DMS53 (cell line): Measurements from ENCODE around the gene CNOT2.
"Not testable (repeated sequence)": the region's sequence is repeated elsewhere in the genome, so short reads cannot be mapped to it uniquely, and the experiment has no call there.

Experiments
- DNase-seq: peaks from one replicate; lab custom pipeline; 2025; lab: John Stamatoyannopoulos, UW

Gene CNOT2

DNA sequence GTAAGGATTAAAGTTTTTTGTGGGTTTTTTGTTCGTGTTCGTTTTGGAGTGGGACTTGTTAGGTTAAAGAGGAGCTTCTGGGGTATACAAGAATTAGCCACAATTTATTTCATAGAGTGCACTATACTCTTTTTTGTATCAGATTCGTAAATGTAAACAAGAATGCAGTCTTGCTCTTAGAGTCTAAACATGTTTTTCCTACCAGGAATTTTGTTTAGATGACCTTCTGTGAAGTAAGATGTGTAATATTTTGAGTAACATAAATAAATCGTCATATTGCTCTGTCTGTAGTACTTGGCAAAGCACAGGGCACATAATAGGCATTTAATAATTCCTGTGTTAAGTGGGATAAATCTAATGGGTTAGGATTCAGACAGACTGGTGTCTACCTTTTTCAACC is 9.6 kb downstream of the CNOT2 start:
- no peak for DNase-seq

DNA sequence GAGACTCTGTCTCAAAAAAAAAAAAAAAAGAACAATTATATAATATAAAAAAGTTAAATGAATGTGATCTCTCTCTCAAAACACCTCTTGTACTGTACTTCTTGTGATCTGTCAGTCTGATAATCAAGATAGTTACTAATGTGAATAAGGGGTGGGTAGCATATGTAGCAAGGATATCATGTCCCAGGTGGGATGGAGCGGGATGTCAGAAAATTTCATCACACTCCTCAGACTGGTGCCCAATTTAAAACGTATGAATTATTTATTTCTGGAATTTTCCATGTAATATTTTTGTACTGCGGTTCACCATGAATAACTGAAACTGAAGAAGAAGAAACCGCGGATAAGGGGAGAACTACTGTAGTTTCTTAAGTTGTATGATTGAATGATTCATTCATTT is 11.0 kb downstream of the CNOT2 start:
- no peak for DNase-seq

DNA sequence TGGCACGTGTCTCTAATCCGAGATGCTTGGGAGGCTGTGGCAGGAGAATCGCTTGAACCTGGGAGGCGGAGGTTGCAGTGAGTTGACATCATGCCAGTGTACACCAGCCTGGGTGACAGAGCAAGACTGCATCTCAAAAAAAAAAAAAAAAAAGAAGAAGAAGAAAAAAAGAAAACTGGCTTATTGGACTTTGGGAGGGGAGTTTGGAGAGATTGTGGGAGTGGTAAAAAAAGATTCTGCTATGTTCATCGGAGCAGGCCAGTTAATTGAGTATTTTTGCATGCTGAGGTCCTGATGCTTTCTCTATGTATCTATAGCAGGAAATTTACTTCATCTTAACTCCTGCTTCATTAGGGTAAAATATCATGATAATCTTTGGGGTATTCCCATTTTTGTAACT is 11.6 kb downstream of the CNOT2 start:
- no peak for DNase-seq

DNA sequence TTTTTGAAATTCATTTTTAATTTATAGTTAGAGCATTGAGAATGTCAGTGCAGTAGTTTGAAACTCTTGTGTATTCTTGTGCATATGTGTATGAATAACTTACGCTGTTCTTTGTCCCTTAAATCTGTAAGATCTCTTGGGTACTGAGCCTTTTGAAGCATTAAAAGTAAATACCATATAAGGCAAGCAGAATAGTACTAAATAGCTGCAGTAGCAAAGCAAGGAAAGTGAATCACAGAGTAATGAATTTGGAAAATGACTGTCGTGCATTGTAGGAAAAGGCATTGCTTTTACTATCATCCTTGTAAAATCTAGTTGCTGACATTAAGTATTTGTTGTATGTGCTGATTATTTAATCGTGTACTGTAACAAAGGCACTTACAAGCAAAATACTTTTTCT is 12.1 kb downstream of the CNOT2 start:
- DNase-seq = no peak

DNA sequence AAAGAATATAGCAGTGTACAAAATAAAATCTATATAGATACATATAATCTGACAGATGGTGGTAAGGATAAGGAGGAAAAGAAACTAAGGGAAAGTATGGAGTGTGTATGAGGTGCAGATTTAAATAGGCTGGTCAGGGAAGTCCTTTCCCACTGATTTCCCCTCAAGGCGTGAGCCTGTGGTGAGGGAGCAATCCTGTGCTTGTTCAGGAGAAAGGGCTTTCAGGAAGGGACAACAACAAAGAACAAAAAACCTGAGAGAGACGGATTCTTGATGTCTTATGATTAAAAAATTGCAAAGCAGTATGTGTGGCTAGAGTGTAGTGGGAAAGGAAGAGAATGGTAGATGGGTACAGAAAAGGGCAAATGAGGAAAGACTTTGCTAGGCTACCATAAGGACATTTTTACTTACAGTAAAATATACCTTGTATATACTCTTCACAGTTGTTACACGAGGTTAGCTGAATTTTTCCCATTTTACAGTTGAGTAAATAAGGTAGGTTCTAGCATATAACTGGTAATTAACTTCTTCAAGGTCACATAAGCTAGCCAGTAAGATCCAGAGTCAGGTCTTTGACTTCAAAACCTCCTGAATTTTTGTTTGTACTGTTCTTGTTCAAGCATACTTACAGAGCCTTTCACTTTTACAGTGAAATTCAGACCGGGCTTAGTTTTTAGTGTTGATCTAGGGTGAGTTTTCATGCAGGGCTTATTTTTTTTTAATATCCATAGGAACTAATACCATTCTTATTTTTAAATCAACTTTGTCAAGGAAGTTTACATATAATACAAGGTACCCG is 15.6 kb downstream of the CNOT2 start:
- peak; percentile 29 for DNase-seq

DNA sequence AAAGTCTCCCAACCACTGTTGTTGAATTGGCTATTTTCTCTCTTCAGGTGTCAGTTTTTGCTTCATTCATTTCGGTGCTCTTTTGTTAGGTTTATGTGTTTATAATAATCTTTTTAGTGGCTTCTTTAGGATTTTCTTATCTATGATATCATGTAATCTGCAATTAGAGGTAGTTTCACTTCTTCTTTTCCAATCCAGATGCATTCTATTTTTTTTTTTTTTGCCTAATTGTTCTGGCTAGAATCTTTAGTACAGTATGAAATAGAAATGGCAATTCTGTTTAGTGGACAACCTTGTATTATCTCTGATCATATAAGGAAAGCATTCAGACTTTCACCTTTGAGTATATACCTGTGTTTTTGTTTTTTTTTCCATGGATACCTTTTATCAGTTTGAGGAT is 17.4 kb downstream of the CNOT2 start:
- DNase-seq = peak; percentile 37

DNA sequence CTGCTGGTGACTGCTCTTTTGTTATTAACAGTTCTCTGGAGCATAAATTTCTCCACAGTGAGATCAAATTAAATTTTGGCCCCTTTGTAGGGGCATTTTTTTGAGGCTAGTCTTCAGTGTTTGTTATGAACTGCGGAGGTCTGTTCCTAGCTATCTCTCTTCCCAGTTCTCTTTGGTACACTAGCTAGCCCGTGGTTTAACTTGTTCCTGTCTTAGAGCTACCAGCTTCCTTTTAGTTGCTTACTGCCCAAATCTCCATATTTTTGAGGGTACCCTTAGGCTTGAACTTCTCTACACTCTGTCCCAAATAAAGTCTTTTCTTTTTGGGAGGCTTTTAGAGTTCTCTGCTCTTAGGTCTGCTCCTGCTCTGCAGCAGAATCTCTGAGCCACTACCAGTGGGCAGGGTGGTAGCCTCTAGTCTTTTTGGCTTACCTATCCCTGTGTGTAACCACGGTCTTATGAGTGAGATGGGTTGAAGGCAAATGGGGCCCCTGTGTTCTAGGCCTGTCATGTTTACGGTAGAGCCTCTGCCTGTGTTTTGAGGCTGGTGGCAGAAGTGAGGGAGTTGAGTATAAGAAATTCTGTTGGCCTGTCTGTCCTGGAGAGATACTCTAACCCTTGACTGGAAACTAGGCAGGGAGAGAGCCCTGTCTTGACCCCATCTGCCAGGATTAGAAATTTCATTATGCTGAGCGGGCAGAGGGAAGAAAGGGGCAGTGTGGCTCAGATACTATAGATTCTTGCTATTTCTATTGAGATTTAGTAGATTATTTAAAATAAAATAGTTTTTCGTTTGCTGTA is 21.0 kb downstream of the CNOT2 start:
- no peak for DNase-seq

DNA sequence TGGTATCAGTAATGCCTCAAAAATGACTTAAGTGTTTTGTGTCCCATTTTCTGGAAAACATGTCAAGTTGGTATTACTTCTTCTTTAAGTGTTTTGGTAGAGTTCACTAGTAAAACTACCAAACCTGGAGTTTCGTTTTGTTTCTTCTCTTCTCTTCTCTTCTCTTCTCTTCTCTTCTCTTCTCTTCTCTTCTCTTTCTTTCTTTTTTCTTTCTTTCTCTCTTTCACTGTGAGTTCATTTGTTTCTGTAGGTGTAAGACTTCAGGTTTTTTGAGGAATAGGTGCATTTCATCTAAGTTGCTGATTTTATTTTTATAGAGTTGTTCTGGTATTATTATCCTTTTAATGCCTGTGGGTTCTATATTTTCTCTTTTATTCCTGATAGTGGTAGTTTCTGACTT is 21.9 kb downstream of the CNOT2 start:
- no peak for DNase-seq

DNA sequence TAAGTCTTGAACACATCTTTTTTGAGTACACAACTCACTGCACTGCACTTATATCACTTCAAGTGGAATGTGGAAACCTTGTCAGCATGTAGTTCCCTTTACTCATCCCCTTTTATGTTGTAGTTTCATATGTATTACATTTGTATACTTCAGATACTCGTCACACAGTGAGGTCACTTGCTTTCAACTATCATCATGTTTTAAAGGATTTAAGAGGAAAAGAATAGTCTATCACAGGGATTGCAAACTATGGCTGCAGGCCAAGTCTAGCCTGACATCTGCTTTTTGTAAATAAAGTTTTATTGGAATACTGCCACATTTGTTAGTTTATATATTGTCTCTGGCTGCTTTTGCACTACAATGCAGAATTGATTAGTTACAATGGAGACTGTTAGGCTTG is 24.3 kb downstream of the CNOT2 start:
- DNase-seq = peak; percentile 55

DNA sequence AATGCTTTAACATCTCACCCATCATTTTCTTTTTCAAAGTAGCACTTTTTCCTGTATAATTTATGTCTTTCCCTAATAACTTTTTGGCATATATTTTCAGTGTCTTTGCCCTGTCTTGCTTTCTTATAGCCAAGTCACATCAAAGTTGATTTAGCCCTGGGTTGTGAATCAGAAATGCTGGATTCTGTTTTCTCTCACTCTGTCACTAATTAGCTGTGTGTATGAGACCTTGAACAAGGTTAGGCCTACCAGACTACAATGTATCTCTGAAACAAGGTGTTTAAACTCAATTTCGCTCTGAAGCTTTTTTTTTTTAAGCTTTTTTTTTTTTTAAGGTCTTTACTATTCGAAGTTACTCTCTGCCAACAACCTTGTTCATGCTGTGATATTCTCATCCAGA is 25.7 kb downstream of the CNOT2 start:
- DNase-seq = no peak

DNA sequence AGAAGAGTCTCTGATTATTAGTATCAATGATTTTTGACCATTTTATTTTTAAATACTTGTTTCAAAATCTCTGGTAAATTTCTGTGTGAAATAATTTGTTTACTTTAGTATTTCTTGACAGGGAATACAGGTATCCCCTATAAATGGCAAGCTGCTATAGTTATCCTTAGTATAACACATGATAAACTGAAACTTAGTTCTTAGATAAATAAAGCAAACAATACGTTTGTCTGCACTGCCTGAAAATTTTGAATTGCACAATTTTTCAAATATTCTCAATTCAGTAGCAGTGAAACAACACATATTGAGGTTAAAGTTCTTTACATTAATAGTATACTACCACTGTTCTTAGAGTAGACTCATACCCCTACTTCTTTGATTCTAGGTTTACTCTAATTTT is 26.9 kb downstream of the CNOT2 start:
- DNase-seq = no peak

DNA sequence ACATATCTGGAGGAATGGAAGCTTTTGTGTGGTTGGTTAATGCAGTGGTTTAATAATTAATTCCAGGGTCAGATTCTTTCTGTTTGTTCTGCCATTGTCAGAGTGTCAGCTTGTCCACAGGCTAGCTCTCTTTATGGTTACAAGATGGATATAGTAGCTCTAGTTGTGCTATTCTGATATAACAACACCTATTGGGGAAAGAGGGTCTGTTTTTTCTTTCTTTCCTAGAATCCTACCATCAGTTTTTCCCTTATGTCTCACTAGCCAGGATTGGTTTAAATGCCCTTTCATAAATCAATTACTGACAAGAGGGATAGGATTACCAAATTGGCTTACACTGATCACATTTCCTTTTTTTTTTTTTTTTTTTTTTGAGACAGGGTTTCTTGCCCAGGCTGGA is 27.8 kb downstream of the CNOT2 start:
- peak; percentile 78 for DNase-seq

DNA sequence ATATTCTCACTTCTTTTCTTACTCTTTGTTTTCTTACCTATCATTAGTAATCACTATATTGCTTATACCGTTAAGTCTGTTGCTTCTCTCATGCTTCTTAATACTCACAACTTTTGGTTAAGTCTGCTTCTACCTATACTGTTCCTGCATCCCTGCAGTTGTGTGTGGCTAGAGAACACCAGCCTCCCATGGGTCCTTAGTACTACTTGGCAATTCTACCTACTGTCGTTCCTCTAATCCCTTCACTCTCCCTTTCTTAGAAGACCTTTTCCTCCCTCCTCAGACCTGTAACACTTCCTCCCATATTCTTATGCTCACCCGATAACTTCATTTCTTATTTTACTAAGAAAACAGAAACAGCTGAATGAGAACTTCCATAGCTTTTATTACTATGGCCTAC is 29.3 kb downstream of the CNOT2 start:
- no peak for DNase-seq

DNA sequence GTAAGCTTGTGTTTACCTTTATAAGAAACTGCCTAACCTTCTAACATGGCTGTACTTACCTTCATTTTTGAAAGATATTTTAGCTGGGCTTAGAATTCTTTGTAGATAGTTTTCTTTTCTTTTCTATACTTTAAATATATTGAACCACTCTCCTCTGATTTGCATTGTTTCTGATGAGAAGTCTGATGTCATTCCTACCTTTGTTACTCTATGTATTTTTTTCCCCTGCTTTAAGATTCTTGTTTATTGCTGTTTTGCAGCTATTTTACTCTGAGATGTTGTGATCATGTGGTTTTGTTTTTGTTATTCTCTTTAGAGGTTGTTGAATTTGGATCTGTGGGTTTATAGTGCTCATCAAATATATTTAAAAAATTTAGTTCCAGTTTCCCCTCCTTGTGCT is 31.8 kb downstream of the CNOT2 start:
- DNase-seq = no peak

DNA sequence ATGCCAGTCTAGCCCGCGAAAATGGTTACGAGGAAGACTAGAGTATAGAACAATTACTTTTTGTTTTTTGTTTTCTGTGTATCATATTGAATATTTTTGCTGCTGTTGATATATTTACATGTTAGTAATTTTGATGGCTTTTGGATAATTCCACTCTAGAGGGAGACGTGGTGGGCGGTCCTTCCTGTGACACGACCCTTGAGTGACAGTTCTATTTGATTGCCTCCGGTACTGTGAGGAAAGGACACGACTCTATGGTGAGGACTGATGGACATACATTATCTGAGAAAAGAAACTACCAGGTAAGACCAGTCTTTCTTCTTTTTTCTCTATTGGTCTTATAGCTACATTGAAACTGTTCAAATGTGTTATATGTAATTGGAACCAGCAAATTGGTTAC is 34.7 kb downstream of the CNOT2 start:
- DNase-seq = no peak

DNA sequence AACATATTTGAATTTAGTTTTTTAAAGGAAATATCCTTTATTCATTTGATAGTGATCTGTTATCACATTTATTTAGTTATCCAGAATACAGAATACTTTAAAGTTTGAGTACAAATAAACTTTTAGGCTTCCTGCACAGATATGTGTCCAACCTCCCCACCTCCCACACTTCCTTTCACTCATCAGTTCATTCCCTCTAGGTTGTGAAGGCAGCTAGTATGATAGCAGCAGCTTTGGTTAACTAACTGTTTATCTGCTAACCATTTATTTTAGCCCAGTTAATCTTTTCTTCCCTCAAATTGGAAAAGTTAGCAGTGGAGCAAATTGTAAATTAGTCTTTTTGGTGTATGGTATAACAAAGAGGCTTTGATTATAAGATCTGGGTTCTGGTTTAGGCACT is 35.7 kb downstream of the CNOT2 start:
- DNase-seq = no peak

DNA sequence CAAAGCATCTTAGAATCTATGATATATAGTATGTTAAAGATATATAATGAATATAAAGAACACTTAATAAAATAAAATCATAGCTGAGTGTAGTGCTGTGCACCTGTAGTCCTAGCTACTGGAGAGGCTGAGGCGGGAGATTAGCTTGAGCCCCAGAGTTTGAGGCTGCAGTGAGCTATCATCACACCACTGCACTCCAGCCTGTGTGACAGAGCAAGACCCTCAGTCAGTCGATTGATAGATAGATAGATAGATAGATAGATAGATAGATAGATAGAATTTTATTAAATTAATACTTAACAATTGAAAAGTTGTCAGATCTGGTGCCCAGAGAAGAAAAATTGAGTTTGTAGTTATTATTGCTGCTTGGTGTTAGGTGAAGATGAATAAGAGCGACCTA is 40.0 kb downstream of the CNOT2 start:
- no peak for DNase-seq

DNA sequence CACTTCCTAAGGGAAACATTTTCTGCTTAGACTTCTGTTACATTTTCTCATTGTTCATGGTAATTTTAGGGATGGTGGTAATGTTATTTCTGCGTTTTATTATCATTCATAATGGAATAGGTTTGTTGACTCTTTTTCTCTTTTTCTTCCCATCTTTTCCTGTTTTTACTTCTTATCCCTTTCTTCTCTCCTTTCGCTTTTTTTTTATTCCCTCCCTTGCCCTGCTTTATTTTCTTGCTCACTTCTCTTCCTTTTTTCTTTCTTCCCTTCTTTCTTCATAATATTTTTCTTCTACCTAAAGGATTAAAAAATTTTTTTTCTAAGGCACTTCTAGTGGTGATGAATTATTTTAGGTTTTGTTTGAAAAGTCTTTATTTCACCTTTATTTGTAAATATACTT is 45.6 kb downstream of the CNOT2 start:
- no peak for DNase-seq

DNA sequence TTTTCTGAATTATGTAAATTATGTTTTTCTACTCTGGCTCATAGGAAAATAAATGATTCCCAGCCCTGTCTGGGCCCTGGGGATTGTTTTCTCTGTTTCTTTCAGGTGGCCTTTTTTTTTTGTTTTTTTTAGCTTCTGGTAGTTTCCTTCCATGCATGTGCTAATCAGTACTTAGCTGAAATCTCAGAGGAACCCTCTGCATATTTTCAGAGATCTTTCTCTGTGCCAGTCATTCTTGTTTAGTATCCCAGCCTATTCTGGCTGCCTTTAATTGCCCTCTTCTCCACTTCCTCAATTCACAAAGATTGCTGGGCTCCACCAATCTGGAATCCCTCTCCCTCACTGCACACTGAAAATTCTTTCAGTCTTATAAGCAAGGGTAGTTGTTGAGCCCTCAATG is 46.9 kb downstream of the CNOT2 start:
- DNase-seq = no peak

DNA sequence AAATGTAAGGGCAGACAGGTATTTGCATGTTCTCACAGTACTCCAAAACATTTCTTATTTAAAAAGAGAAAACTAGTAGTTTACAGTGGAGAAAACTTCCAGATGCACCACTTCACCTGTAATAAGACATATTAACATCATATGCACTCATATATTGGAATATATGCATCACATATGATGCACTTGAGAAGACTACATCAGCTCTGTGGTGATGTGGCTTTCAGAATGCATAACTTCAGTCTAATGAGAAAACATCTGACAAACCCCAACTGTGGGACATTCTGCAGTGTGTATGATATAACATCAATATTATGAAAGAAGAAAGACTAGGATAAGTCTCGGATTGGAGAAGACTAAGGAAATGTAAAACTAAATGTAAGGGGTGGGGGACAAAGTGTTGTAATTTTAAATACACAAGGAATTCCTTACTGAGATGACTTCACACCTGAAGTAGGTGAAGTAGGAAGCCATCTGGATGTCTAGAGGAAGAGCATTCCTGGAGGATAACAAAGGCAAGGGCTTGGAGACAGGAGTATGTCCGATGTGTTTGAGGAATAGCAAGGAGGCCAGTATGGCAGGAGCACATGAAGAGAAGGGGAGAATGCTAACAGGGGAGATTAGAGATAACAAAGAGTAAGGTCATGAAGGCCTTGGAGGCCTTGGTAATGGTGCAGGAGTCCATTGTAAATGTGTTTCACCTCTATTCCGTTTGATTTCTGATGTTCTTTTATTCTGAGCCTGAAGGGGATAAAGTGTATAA is 49.0 kb downstream of the CNOT2 start:
- no peak for DNase-seq

DNA sequence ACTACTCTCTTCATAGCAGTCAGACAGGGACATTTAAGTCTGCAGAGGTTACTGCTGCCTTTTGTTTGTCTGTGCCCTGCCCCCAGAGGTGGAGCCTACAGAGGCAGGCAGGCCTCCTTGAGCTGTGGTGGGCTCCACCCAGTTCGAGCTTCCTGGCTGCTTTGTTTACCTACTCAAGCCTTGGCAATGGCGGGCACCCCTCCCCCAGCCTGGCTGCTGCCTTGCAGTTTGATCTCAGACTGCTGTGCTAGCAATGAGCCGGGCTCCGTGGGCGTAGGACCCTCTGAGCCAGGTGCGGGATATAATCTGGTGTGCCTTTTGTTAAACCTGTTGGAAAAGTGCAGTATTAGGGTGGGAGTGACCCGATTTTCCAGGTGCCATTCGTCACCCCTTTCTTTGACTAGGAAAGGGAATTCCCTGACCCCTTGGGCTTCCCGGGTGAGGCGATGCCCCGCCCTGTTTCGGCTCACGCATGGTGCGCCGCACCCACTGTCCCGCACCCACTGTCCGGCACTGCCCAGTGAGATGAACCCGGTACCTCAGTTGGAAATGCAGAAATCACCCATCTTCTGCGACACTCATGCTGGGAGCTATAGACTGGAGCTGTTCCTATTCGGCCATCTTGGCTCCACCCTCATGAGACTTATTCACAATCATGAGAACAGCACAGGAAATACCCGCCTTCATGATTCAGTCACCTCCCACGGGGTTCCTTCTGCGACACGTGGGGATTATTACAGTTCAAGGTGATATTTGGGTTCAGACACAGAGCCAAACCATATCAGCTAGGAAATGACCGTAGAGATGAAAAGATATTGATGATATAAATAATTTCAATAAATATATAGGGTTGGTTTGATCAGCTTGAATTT is 61.7 kb downstream of the CNOT2 start:
- DNase-seq = not testable (repeated sequence)

DNA sequence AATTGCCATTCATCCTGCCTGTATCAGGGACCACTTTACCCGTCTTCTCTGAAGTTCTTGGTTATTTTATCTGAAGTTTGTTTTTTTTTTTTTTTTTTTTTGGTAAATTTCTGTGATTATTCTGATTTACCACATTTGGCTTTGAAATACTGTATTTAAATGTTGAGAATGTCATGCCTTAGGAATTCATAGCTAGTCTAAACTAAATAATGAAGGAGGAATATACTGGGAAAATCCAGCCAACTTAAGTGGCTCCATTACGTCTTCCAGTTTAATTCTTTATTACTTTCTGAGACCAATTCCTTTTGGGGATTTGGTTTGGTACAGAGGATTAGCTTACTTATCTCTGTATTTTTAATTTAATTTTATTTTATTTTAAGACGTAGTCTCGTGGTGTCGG is 62.6 kb downstream of the CNOT2 start:
- DNase-seq = no peak
